NT2/D1 (cell line): ENCODE results near the gene CTXN1.

Experiments
- YY1 ChIP-seq: IDR thresholded peaks from 2 replicates; pipeline ENCODE4 v1.6.1; 2011; ENCODE audit not compliant: insufficient read length, insufficient read depth
- ZNF274 ChIP-seq: IDR thresholded peaks from 2 replicates; pipeline ENCODE4 v1.6.1; 2011; ENCODE audit warnings: mild to moderate bottlenecking, low read depth, low read length

- no peak for TF ChIP-seq YY1
- no peak for TF ChIP-seq ZNF274
Observed at GRCh38 chr19:7922836-7923195, 3.1 kb downstream of the CTXN1 start.
